Fibroblast of lung (primary cell): ENCODE results near the gene DYSF. TPM values are rescaled to one million over a fixed set of nuclear protein-coding genes. Genes with fewer than 3 reads are reported as not detected.
A peak's percentile ranks its signal among the peaks of the same experiment; 100 is the strongest.

Source experiments
- DNase-seq, 2 donors: peaks; one replicate each; pipeline versions ENCODE4 v3.0.0 to v3.0.0-alpha.2; 2010; ENCODE audit warnings: low read depth in 2 of 2
- H2AFZ ChIP-seq: 2 replicates; pipeline ENCODE4 v1.5.1; 2012; ENCODE audit warnings: low read length, control low read depth, inconsistent platforms
- H3K27ac ChIP-seq: 2 replicates; pipeline ENCODE4 v1.5.1; 2011; ENCODE audit warnings: low read length, control low read depth; ENCODE audit not compliant: insufficient read depth
- H3K27me3 ChIP-seq: 2 replicates; pipeline ENCODE4 v1.5.1; 2011; ENCODE audit warnings: mild to moderate bottlenecking, low read length; ENCODE audit not compliant: control insufficient read depth, insufficient read depth
- H3K36me3 ChIP-seq: 2 replicates; pipeline ENCODE4 v1.5.1; 2011; ENCODE audit warnings: low read length; ENCODE audit not compliant: control insufficient read depth, insufficient read depth
- H3K4me1 ChIP-seq: 2 replicates; pipeline ENCODE4 v1.5.1; 2011; ENCODE audit warnings: low read length; ENCODE audit not compliant: control insufficient read depth, insufficient read depth; ENCODE audit errors: extremely low read depth
- H3K4me2 ChIP-seq: 2 replicates; pipeline ENCODE4 v1.5.1; 2011; ENCODE audit warnings: low read length, control low read depth; ENCODE audit not compliant: insufficient read depth; ENCODE audit errors: extremely low read depth
- H3K4me3 ChIP-seq, 4 experiments: fragments of 200-600 bp in 1 of 4; sonication (generic) in 1 of 4; replicated peaks in 1 of 4; 2 replicates each; pipeline ENCODE4 v1.5.1; 2011 to 2016; ENCODE audit warnings: low read length in 4 of 4, low read depth in 3 of 4, mild to moderate bottlenecking in 3 of 4, control low read depth in 2 of 4, inconsistent platforms in 1 of 4, mixed read lengths in 1 of 4; ENCODE audit not compliant: insufficient read depth in 1 of 4; ENCODE audit errors: control extremely low read depth in 1 of 4
- H3K79me2 ChIP-seq: 2 replicates; pipeline ENCODE4 v1.5.1; 2012; ENCODE audit warnings: mild to moderate bottlenecking, low read length, inconsistent platforms; ENCODE audit not compliant: control insufficient read depth, insufficient read depth
- H3K9ac ChIP-seq: 2 replicates; pipeline ENCODE4 v1.5.1; 2011; ENCODE audit warnings: mild to moderate bottlenecking, low read length, control low read depth; ENCODE audit not compliant: insufficient read depth
- H3K9me3 ChIP-seq: 2 replicates; pipeline ENCODE4 v1.5.1; 2012; ENCODE audit warnings: low read depth, low read length; ENCODE audit not compliant: control insufficient read depth, insufficient read depth
- H4K20me1 ChIP-seq: 2 replicates; pipeline ENCODE4 v1.5.1; 2011; ENCODE audit warnings: low read length; ENCODE audit not compliant: control insufficient read depth, insufficient read depth; ENCODE audit errors: extremely low read depth
- EZH2 ChIP-seq: IDR thresholded peaks from 2 replicates; pipeline ENCODE4 v1.5.1; 2012; ENCODE audit warnings: low read length, control low read depth, mild to moderate bottlenecking; ENCODE audit errors: missing control alignments
- polyA plus RNA-seq, 2 donors: library from polyadenylated mRNA; depleted of rRNA in 1 of 2; stranded (reverse) in 1 of 2; unstranded in 1 of 2; fragments of >200 nt; gene quantifications; 2 replicates each; pipeline ENCODE4 v1.2.1, GENCODE V29; 2011 to 2012; ENCODE audit warnings: missing spikeins in 1 of 2
- total RNA-seq: library from RNA; depleted of rRNA; stranded (reverse); fragments of >200 nt; gene quantifications from 2 replicates; pipeline ENCODE4 v1.2.1, GENCODE V29; 2014
- TF ChIP-seq, protein P1 (sequence below), 2 donors: IDR thresholded peaks in 1 of 2; conservative IDR thresholded peaks in 1 of 2; 1 replicate in 1 of 2; 2 replicates in 1 of 2; pipeline ENCODE4 v1.5.1; 2011 to 2012; ENCODE audit warnings: low read length in 2 of 2, control low read depth in 1 of 2, inconsistent platforms in 1 of 2, low read depth in 1 of 2, mild to moderate bottlenecking in 1 of 2

DYSF gene
- total and polyA plus RNA-seq, 2 donors (not counting 1 experiment from before 2014, with no cell fraction given), result under 0.01 to 0.67 TPM

GRCh38 chr2:71556692-71557250 lies 103.4 kb downstream of the DYSF start:
- Histone ChIP-seq H3K9me3 (no peaks in the 10 kb centered on the region), H3K4me1 (no peaks in the 10 kb centered on the region), H3K36me3 (no peaks in the 10 kb centered on the region), H2AFZ (no peak overlapping the region), H3K4me2 (no peak overlapping the region), H3K27ac (no peak overlapping the region), H3K9ac (no peak overlapping the region), H3K79me2 (no peaks in the 10 kb centered on the region), H3K27me3 (no peaks in the 10 kb centered on the region), H4K20me1 (no peaks in the 10 kb centered on the region), H3K4me3 (no peak overlapping the region)
- no peak for DNase-seq
- TF ChIP-seq EZH2, result no peak
- TF ChIP-seq, protein P1, sequence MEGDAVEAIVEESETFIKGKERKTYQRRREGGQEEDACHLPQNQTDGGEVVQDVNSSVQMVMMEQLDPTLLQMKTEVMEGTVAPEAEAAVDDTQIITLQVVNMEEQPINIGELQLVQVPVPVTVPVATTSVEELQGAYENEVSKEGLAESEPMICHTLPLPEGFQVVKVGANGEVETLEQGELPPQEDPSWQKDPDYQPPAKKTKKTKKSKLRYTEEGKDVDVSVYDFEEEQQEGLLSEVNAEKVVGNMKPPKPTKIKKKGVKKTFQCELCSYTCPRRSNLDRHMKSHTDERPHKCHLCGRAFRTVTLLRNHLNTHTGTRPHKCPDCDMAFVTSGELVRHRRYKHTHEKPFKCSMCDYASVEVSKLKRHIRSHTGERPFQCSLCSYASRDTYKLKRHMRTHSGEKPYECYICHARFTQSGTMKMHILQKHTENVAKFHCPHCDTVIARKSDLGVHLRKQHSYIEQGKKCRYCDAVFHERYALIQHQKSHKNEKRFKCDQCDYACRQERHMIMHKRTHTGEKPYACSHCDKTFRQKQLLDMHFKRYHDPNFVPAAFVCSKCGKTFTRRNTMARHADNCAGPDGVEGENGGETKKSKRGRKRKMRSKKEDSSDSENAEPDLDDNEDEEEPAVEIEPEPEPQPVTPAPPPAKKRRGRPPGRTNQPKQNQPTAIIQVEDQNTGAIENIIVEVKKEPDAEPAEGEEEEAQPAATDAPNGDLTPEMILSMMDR (conservative IDR thresholded peaks at IDR 0.05 in 1 of 2, IDR thresholded peaks at IDR 0.05 in 1 of 2; ENCODE audit: low read depth in 1 of 2, low read length in 2 of 2), result no peak

DNA sequence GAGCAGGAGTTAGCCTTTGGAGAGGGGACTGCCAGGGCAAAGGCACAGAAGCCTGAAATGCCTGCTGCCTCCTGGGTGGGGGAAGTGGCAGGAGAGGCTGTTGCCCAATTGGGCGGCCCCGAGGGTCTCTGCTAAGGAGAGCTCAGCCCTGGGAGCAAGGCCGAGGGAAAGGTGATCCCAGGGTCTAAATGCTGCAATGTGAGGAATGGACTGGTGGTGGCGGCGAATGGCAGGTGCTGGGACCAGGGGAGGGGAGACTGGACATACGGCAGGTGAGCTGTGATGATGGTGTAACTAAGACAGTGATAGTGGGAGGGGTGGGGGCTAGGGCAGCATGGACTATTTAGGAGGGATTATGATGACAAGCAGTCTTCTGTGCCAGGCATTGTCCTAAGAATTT lies 104.0 kb downstream of the DYSF start:
- H3K4me1 ChIP-seq, result no peaks in the 10 kb centered on the region
- no peaks in the 10 kb centered on the region for H3K27me3 ChIP-seq
- H3K4me3 ChIP-seq, result no peak overlapping the region
- no peak overlapping the region for H3K9ac ChIP-seq
- no peaks in the 10 kb centered on the region for H4K20me1 ChIP-seq
- no peaks in the 10 kb centered on the region for H3K79me2 ChIP-seq
- DNase-seq, result no peak
- TF ChIP-seq EZH2, result no peak
- no peak overlapping the region for H3K27ac ChIP-seq
- no peaks in the 10 kb centered on the region for H3K9me3 ChIP-seq
- no peaks in the 10 kb centered on the region for H3K36me3 ChIP-seq
- H2AFZ ChIP-seq, result no peak overlapping the region
- H3K4me2 ChIP-seq, result no peak overlapping the region

DNA sequence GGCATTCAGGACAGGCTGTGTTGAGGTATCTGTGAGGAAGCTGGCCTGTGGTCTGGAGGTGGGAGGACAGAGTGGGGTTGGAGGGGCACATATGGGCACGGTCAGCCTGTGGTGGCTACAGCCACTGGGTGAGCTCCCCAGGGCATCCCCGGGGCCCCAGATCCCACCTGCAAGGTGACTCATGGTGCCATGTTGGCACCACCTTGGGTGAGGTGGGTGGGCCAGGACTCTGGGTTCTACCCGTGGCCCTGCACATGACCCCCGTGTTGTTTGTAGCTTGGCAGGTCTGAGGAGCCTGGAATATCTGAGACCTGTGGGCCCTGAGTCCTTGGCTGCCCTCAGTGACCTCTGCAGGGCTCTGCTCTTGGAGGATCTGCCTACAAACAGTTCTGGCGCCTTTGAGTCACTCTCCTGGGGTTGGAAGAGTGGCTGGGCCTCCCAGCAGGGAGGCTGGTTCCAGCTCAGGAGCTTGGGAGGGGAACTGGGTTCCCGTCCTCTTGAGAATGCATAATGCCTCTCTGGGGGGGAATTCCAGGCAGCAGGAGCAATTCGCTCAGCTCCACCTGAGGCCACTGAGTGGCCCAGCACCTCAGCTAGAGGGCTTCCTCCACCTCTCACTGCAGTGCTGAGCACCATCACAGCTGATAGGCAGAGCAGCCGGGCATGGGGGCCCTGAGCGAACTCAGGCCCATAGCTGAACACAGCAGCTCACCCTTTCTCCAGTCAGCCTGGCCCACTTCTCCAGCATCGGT lies 105.1 kb downstream of the DYSF start:
- Histone ChIP-seq H3K27ac (no peak overlapping the region), H3K4me3 (no peak overlapping the region), H3K27me3 (no peaks in the 10 kb centered on the region), H3K4me2 (no peak overlapping the region), H3K9me3 (no peaks in the 10 kb centered on the region), H3K36me3 (no peaks in the 10 kb centered on the region), H3K4me1 (no peaks in the 10 kb centered on the region), H4K20me1 (no peaks in the 10 kb centered on the region), H2AFZ (no peak overlapping the region), H3K79me2 (no peaks in the 10 kb centered on the region), H3K9ac (no peak overlapping the region)
- peak in 1 of 2 donors; percentile 20 for DNase-seq
- no peak for TF ChIP-seq EZH2
- TF ChIP-seq, protein P1 (conservative IDR thresholded peaks at IDR 0.05 in 1 of 2, IDR thresholded peaks at IDR 0.05 in 1 of 2; ENCODE audit: low read depth in 1 of 2, low read length in 2 of 2), result no peak
